ENCODE measurements around the gene MRNIP.
"Not testable (repeated sequence)": the region's sequence is repeated elsewhere in the genome, so short reads cannot be mapped to it uniquely, and the experiment has no call there.

Gene MRNIP

GRCh38 chr5:179887802-179888201 lies 29.2 kb upstream of the MRNIP start:
- DNase-seq = no peak

- no peak for DNase-seq
Measured at GRCh38 chr5:179887095-179887494, 28.5 kb upstream of the MRNIP start.

- no peak for DNase-seq
Measured at GRCh38 chr5:179886190-179886911, 27.7 kb upstream of the MRNIP start.

GRCh38 chr5:179885491-179886090 lies 27.0 kb upstream of the MRNIP start:
- DNase-seq = no peak

- no peak for DNase-seq
Measured at GRCh38 chr5:179883163-179883562, 24.5 kb upstream of the MRNIP start.

GRCh38 chr5:179882338-179882737 lies 23.7 kb upstream of the MRNIP start:
- DNase-seq = no peak

- DNase-seq = no peak
Measured at GRCh38 chr5:179880848-179881590, 22.4 kb upstream of the MRNIP start.

GRCh38 chr5:179880066-179880650 lies 21.5 kb upstream of the MRNIP start:
- DNase-seq = no peak

- DNase-seq = no peak
Measured at GRCh38 chr5:179879690-179880010, 21.0 kb upstream of the MRNIP start.

GRCh38 chr5:179879003-179879689 lies 20.5 kb upstream of the MRNIP start:
- no peak for DNase-seq

GRCh38 chr5:179878222-179879002 lies 19.8 kb upstream of the MRNIP start:
- no peak for DNase-seq

- no peak for DNase-seq
Measured at GRCh38 chr5:179876610-179876952, 18.0 kb upstream of the MRNIP start.

GRCh38 chr5:179875741-179876609 lies 17.4 kb upstream of the MRNIP start:
- no peak for DNase-seq

- DNase-seq = no peak
Measured at GRCh38 chr5:179874536-179875292, 16.1 kb upstream of the MRNIP start.

GRCh38 chr5:179874136-179874535 lies 15.5 kb upstream of the MRNIP start:
- DNase-seq = no peak

GRCh38 chr5:179873588-179874110 lies 15.0 kb upstream of the MRNIP start:
- no peak for DNase-seq

- DNase-seq = no peak
Measured at GRCh38 chr5:179872828-179873575, 14.4 kb upstream of the MRNIP start.

- no peak for DNase-seq
Measured at GRCh38 chr5:179872055-179872827, 13.6 kb upstream of the MRNIP start.

- not testable (repeated sequence) for DNase-seq
Measured at GRCh38 chr5:179871533-179871932, 12.9 kb upstream of the MRNIP start.
